ENCODE data around the gene GAPT. TPM values are rescaled to one million over a fixed set of nuclear protein-coding genes. Genes with fewer than 3 reads are reported as not detected.

The GAPT gene
- total RNA-seq, 1 experiment from 2014 or later: not detected

DNA sequence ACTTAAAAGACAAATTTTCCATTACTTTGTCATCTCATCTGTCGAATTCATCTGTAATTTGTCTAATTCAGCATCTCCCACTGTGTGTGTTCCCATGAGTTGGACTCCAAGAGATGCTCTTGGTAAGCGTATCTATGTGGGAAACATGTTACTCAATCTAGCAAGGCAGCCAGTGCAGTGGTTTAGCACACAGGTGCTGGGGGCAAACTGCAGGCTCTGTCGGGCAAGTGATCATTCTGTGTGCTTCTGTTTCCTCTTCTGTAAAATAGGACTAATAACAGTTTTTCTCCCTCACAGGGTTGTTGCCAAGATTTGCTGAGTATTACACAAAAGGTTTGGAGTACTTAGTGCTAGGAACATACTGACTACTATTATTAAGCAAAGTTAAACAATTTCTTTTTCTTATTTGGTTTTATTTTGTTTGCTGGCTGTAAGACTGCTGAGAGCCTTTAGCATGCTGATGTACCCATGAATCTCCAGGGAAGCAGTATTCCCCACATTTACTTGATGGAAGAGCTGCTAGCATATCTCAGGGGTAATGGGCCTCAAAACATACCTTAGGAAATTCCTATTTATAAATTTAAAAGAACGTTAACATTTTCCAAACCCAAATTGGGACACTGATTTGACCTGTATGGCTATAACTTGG, 709 bp upstream of the GAPT start:
- no peak overlapping the region for H3K9ac ChIP-seq (ENCODE audit: low read length)
- no peaks in the 10 kb centered on the region for H4K20me1 ChIP-seq (ENCODE audit: low read length)
- no peaks in the 10 kb centered on the region for H3K36me3 ChIP-seq (ENCODE audit: low read depth, low read length)
- intact Hi-C loops (cut with micrococcal nuclease): no loop called here
- ChIA-PET CTCF (no interaction called here), POLR2A (ENCODE audit: unreplicated experiment) (no interaction called here)
- no peak overlapping the region for H3K4me3 ChIP-seq (ENCODE audit: low read length)
- no peaks in the 10 kb centered on the region for H3F3A ChIP-seq (ENCODE audit: low read length, unreplicated experiment)
- BruUV-seq (replicated peaks): no TSS peak
- TF ChIP-seq EZH2phosphoT487 (IDR thresholded peaks at IDR 0.05; ENCODE audit: borderline replicate concordance, low read length) (no peak), EZH2 (IDR thresholded peaks at IDR 0.05; ENCODE audit: low read length, unreplicated experiment) (no peak)
- TF ChIP-seq, protein P1, sequence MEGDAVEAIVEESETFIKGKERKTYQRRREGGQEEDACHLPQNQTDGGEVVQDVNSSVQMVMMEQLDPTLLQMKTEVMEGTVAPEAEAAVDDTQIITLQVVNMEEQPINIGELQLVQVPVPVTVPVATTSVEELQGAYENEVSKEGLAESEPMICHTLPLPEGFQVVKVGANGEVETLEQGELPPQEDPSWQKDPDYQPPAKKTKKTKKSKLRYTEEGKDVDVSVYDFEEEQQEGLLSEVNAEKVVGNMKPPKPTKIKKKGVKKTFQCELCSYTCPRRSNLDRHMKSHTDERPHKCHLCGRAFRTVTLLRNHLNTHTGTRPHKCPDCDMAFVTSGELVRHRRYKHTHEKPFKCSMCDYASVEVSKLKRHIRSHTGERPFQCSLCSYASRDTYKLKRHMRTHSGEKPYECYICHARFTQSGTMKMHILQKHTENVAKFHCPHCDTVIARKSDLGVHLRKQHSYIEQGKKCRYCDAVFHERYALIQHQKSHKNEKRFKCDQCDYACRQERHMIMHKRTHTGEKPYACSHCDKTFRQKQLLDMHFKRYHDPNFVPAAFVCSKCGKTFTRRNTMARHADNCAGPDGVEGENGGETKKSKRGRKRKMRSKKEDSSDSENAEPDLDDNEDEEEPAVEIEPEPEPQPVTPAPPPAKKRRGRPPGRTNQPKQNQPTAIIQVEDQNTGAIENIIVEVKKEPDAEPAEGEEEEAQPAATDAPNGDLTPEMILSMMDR (conservative IDR thresholded peaks at IDR 0.05; ENCODE audit: low read depth, low read length): no peak
- ATAC-seq (no peak), DNase-seq (no peak)
- no peaks in the 10 kb centered on the region for H3K9me2 ChIP-seq (replicated peaks; ENCODE audit: low read length)
- H3K27me3 ChIP-seq (ENCODE audit: low read length): peaks cover 59% of the 10 kb centered on the region
- no peak overlapping the region for H3K4me2 ChIP-seq (ENCODE audit: low read length)
- H3K9me3 ChIP-seq (ENCODE audit: low read length): no peaks in the 10 kb centered on the region
- H3K4me1 ChIP-seq (ENCODE audit: insufficient read depth, low read length): no peaks in the 10 kb centered on the region
- H2AFZ ChIP-seq (ENCODE audit: low read length): no peak overlapping the region
- no peak overlapping the region for H3K27ac ChIP-seq (ENCODE audit: low read length)
- no peaks in the 10 kb centered on the region for H3K79me2 ChIP-seq (ENCODE audit: low read length)

DNA sequence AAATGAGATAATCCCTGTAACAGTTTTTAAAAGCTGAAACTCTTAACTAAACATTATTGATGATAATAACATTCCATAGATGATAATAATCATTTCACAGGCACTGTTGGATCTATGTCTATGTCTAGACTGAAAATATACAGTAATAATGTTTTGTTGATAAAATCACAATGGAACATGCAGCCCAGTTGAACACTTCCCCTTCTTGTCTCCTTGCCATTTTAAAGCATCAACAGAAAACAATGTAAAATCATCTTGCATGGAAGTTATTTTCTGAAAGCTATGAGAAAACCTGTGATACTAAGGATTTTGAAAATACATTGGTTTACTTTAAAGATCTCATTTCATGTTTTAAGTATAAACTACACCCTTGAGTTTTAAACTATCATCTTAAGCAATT, 1.9 kb downstream of the GAPT start:
- ATAC-seq (no peak), DNase-seq (no peak)
- Histone ChIP-seq H3K4me1 (ENCODE audit: insufficient read depth, low read length) (no peaks in the 10 kb centered on the region), H3K9me2 (replicated peaks; ENCODE audit: low read length) (no peaks in the 10 kb centered on the region), H3K4me2 (ENCODE audit: low read length) (no peak overlapping the region), H3K27ac (ENCODE audit: low read length) (no peak overlapping the region), H3F3A (ENCODE audit: low read length, unreplicated experiment) (no peaks in the 10 kb centered on the region), H2AFZ (ENCODE audit: low read length) (no peak overlapping the region), H3K27me3 (ENCODE audit: low read length) (peaks cover 42% of the 10 kb centered on the region), H3K36me3 (ENCODE audit: low read depth, low read length) (no peaks in the 10 kb centered on the region), H3K4me3 (ENCODE audit: low read length) (no peak overlapping the region), H3K79me2 (ENCODE audit: low read length) (no peaks in the 10 kb centered on the region), H3K9ac (ENCODE audit: low read length) (no peak overlapping the region), H4K20me1 (ENCODE audit: low read length) (no peaks in the 10 kb centered on the region), H3K9me3 (ENCODE audit: low read length) (no peaks in the 10 kb centered on the region)
- intact Hi-C loops (cut with micrococcal nuclease): no loop called here
- ChIA-PET CTCF (no interaction called here), POLR2A (ENCODE audit: unreplicated experiment) (no interaction called here)
- TF ChIP-seq, protein P1 (conservative IDR thresholded peaks at IDR 0.05; ENCODE audit: low read depth, low read length): no peak
- TF ChIP-seq EZH2 (IDR thresholded peaks at IDR 0.05; ENCODE audit: low read length, unreplicated experiment) (no peak), EZH2phosphoT487 (IDR thresholded peaks at IDR 0.05; ENCODE audit: borderline replicate concordance, low read length) (no peak)
- no TSS peak for BruUV-seq (replicated peaks)

DNA sequence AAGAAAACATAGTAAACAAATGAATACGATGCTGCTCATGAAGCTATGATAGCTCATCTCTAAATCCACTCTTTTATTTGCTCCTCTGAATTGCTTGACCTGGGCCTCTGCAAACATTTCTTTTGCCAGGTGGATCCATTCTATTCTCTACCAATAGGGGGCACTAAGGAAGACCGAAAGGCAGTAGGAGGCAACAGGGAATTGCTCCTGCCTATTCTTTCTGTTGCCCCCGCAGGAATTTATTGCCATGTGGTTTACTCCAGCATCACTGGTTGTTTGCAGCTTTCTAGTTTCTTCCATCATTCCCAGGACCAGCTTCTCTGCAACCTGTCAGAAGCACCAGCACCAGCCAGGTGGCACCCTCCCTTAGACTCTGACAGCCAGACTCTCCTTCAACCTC, 5.3 kb downstream of the GAPT start:
- H3K9me3 ChIP-seq (ENCODE audit: low read length): no peaks in the 10 kb centered on the region
- no peaks in the 10 kb centered on the region for H3F3A ChIP-seq (ENCODE audit: low read length, unreplicated experiment)
- H3K9me2 ChIP-seq (replicated peaks; ENCODE audit: low read length): no peaks in the 10 kb centered on the region
- no peak overlapping the region for H3K4me2 ChIP-seq (ENCODE audit: low read length)
- no peaks in the 10 kb centered on the region for H3K79me2 ChIP-seq (ENCODE audit: low read length)
- H4K20me1 ChIP-seq (ENCODE audit: low read length): no peaks in the 10 kb centered on the region
- TF ChIP-seq EZH2 (IDR thresholded peaks at IDR 0.05; ENCODE audit: low read length, unreplicated experiment) (no peak), EZH2phosphoT487 (IDR thresholded peaks at IDR 0.05; ENCODE audit: borderline replicate concordance, low read length) (no peak)
- TF ChIP-seq, protein P1 (conservative IDR thresholded peaks at IDR 0.05; ENCODE audit: low read depth, low read length): peak; percentile 30; the same call in 1 of the 2 replicates
- no peak overlapping the region for H2AFZ ChIP-seq (ENCODE audit: low read length)
- no peak overlapping the region for H3K9ac ChIP-seq (ENCODE audit: low read length)
- BruUV-seq (replicated peaks): no TSS peak
- no peak overlapping the region for H3K27ac ChIP-seq (ENCODE audit: low read length)
- DNase-seq (no peak), ATAC-seq (no peak)
- POLR2A ChIA-PET (ENCODE audit: unreplicated experiment): no interaction called here
- no peaks in the 10 kb centered on the region for H3K4me1 ChIP-seq (ENCODE audit: insufficient read depth, low read length)
- no peaks in the 10 kb centered on the region for H3K36me3 ChIP-seq (ENCODE audit: low read depth, low read length)
- CTCF ChIA-PET: no interaction called here
- no peak overlapping the region for H3K4me3 ChIP-seq (ENCODE audit: low read length)
- peaks cover 17% of the 10 kb centered on the region for H3K27me3 ChIP-seq (ENCODE audit: low read length)
- intact Hi-C loops (cut with micrococcal nuclease): no loop called here
